Neural progenitor cell (in vitro differentiated cells): ENCODE results near the gene LRP1B. TPM values are rescaled to one million over a fixed set of nuclear protein-coding genes. Genes with fewer than 3 reads are reported as not detected.

ENCODE experiments used
- DNase-seq: peaks from one replicate; pipeline ENCODE4 v3.0.0-alpha.2; 2016; ENCODE audit warnings: low spot score
- H2AFZ ChIP-seq: fragments of 200-600 bp; sonication (generic); replicated peaks from 2 replicates; pipeline ENCODE4 v1.6.1; 2016; ENCODE audit warnings: antibody characterized with exemption
- H3F3A ChIP-seq: fragments of 200-600 bp; sonication (generic); 2 replicates; pipeline ENCODE4 v1.6.1; 2016; ENCODE audit warnings: antibody characterized with exemption, low read depth
- H3K27ac ChIP-seq: fragments of 200-600 bp; sonication (generic); 2 replicates; pipeline ENCODE4 v1.5.1; 2016; ENCODE audit warnings: mild to moderate bottlenecking
- H3K27me3 ChIP-seq: fragments of 200-600 bp; sonication (generic); 2 replicates; pipeline ENCODE4 v1.6.1; 2016; ENCODE audit warnings: mild to moderate bottlenecking, moderate library complexity
- H3K36me3 ChIP-seq: fragments of 200-600 bp; sonication (generic); 2 replicates; pipeline ENCODE4 v1.5.1; 2016
- H3K4me1 ChIP-seq: fragments of 200-600 bp; sonication (generic); 2 replicates; pipeline ENCODE4 v1.6.1; 2016; ENCODE audit warnings: mixed run types
- H3K4me2 ChIP-seq: fragments of 200-600 bp; sonication (generic); 2 replicates; pipeline ENCODE4 v1.6.1; 2016
- H3K4me3 ChIP-seq: fragments of 200-600 bp; sonication (generic); 2 replicates; pipeline ENCODE4 v1.5.1; 2016
- H3K79me2 ChIP-seq: fragments of 200-600 bp; sonication (generic); 2 replicates; pipeline ENCODE4 v1.6.1; 2016; ENCODE audit warnings: low read depth
- H3K9ac ChIP-seq: fragments of 200-600 bp; sonication (generic); 2 replicates; pipeline ENCODE4 v1.6.1; 2016
- H3K9me3 ChIP-seq: fragments of 200-600 bp; sonication (generic); 2 replicates; pipeline ENCODE4 v1.5.1; 2016; ENCODE audit warnings: low read depth
- H4K20me1 ChIP-seq: fragments of 200-600 bp; sonication (generic); 2 replicates; pipeline ENCODE4 v1.6.1; 2016; ENCODE audit warnings: low read depth
- H3K27ac Mint-ChIP-seq: 3 replicates; pipeline ENCODE4 v1.8.0; 2021; ENCODE audit warnings: mixed read lengths
- H3K27me3 Mint-ChIP-seq: 2 replicates; pipeline ENCODE4 v1.8.0; 2022; ENCODE audit warnings: low read depth, mild to moderate bottlenecking, inconsistent platforms, moderate library complexity, mixed read lengths; ENCODE audit not compliant: insufficient read depth
- H3K36me3 Mint-ChIP-seq: 3 replicates; pipeline ENCODE4 v1.8.0; 2021; ENCODE audit warnings: mixed read lengths
- H3K4me1 Mint-ChIP-seq: 3 replicates; pipeline ENCODE4 v1.8.0; 2021; ENCODE audit warnings: mixed read lengths
- H3K4me3 Mint-ChIP-seq: 3 replicates; pipeline ENCODE4 v1.8.0; 2021; ENCODE audit warnings: mild to moderate bottlenecking, moderate library complexity, mixed read lengths
- H3K9me3 Mint-ChIP-seq: 3 replicates; pipeline ENCODE4 v1.8.0; 2020; ENCODE audit warnings: mixed read lengths
- CTCF ChIP-seq: fragments of 200-600 bp; sonication (generic); IDR thresholded peaks from 2 replicates; pipeline ENCODE4 v1.5.1; 2017; ENCODE audit warnings: antibody characterized with exemption, mild to moderate bottlenecking
- EZH2 ChIP-seq: fragments of 200-600 bp; sonication (generic); IDR thresholded peaks from 2 replicates; pipeline ENCODE4 v1.6.1; 2017; ENCODE audit warnings: antibody characterized with exemption, mild to moderate bottlenecking, moderate library complexity
- EZH2phosphoT487 ChIP-seq: fragments of 200-600 bp; sonication (generic); IDR thresholded peaks from 2 replicates; pipeline ENCODE4 v1.6.1; 2017; ENCODE audit warnings: antibody characterized with exemption
- total RNA-seq: library from RNA; depleted of rRNA; stranded (reverse); fragments of >200 nt; gene quantifications from 2 replicates; pipeline ENCODE4 v1.2.3, GENCODE V29; 2015; ENCODE audit warnings: low replicate concordance

LRP1B gene
- total RNA-seq, 1 donor from 2014 or later = not detected

GRCh38 chr2:142044197-142044596 lies 86.6 kb downstream of the LRP1B start:
- peaks cover 4% of the 10 kb centered on the region for H3K4me1 Mint-ChIP-seq
- no peak for DNase-seq
- no peak overlapping the region for H3K27ac ChIP-seq
- no peak for TF ChIP-seq CTCF
- TF ChIP-seq EZH2phosphoT487 = no peak
- H3K36me3 Mint-ChIP-seq = no peaks in the 10 kb centered on the region
- no peak overlapping the region for H3K4me3 ChIP-seq
- H3K27ac Mint-ChIP-seq = no peak overlapping the region
- no peak overlapping the region for H3K9ac ChIP-seq
- no peaks in the 10 kb centered on the region for H3K4me1 ChIP-seq
- H3K4me2 ChIP-seq = no peak overlapping the region
- H3K9me3 Mint-ChIP-seq = no peaks in the 10 kb centered on the region
- no peak overlapping the region for H3K4me3 Mint-ChIP-seq
- no peaks in the 10 kb centered on the region for H3K27me3 ChIP-seq
- H4K20me1 ChIP-seq = no peaks in the 10 kb centered on the region
- H3K79me2 ChIP-seq = no peaks in the 10 kb centered on the region
- no peaks in the 10 kb centered on the region for H3K9me3 ChIP-seq
- no peaks in the 10 kb centered on the region for H3F3A ChIP-seq
- H2AFZ ChIP-seq = no peak overlapping the region
- H3K36me3 ChIP-seq = no peaks in the 10 kb centered on the region
- H3K27me3 Mint-ChIP-seq = peaks cover 2% of the 10 kb centered on the region

GRCh38 chr2:142042536-142043199 lies 88.1 kb downstream of the LRP1B start:
- no peaks in the 10 kb centered on the region for H3F3A ChIP-seq
- no peaks in the 10 kb centered on the region for H3K79me2 ChIP-seq
- H3K9me3 Mint-ChIP-seq = no peaks in the 10 kb centered on the region
- H3K27ac ChIP-seq = no peak overlapping the region
- no peaks in the 10 kb centered on the region for H4K20me1 ChIP-seq
- no peaks in the 10 kb centered on the region for H3K27me3 ChIP-seq
- H3K4me1 Mint-ChIP-seq = peaks cover 6% of the 10 kb centered on the region
- no peak for TF ChIP-seq CTCF
- no peak for TF ChIP-seq EZH2phosphoT487
- TF ChIP-seq EZH2 = no peak
- peaks cover 2% of the 10 kb centered on the region for H3K27me3 Mint-ChIP-seq
- H2AFZ ChIP-seq = no peak overlapping the region
- no peaks in the 10 kb centered on the region for H3K36me3 Mint-ChIP-seq
- peaks cover under 1% of the 10 kb centered on the region for H3K4me1 ChIP-seq
- H3K4me2 ChIP-seq = no peak overlapping the region
- H3K9me3 ChIP-seq = no peaks in the 10 kb centered on the region
- no peaks in the 10 kb centered on the region for H3K36me3 ChIP-seq
- no peak overlapping the region for H3K9ac ChIP-seq
- H3K4me3 Mint-ChIP-seq = no peak overlapping the region
- H3K4me3 ChIP-seq = no peak overlapping the region
- DNase-seq = no peak
- H3K27ac Mint-ChIP-seq = no peak overlapping the region

GRCh38 chr2:142041996-142042395 lies 88.8 kb downstream of the LRP1B start:
- no peak overlapping the region for H3K27ac ChIP-seq
- peaks cover 12% of the 10 kb centered on the region for H3K4me1 Mint-ChIP-seq
- no peaks in the 10 kb centered on the region for H3K27me3 ChIP-seq
- peaks cover 2% of the 10 kb centered on the region for H3K27me3 Mint-ChIP-seq
- no peaks in the 10 kb centered on the region for H3K9me3 ChIP-seq
- no peak overlapping the region for H2AFZ ChIP-seq
- H3K27ac Mint-ChIP-seq = no peak overlapping the region
- H3K9ac ChIP-seq = no peak overlapping the region
- no peak overlapping the region for H3K4me2 ChIP-seq
- peaks cover 7% of the 10 kb centered on the region for H3K4me1 ChIP-seq
- no peak for TF ChIP-seq CTCF
- no peaks in the 10 kb centered on the region for H3K36me3 Mint-ChIP-seq
- no peaks in the 10 kb centered on the region for H3K79me2 ChIP-seq
- no peaks in the 10 kb centered on the region for H4K20me1 ChIP-seq
- H3K9me3 Mint-ChIP-seq = no peaks in the 10 kb centered on the region
- no peak overlapping the region for H3K4me3 ChIP-seq
- H3K36me3 ChIP-seq = no peaks in the 10 kb centered on the region
- H3F3A ChIP-seq = peaks cover 5% of the 10 kb centered on the region
- DNase-seq = no peak
- H3K4me3 Mint-ChIP-seq = no peak overlapping the region
